Measurements from ENCODE around the gene NKAPD1. TPM values are rescaled to one million over a fixed set of nuclear protein-coding genes. Genes with fewer than 3 reads are reported as not detected.

NKAPD1 gene
- polyA plus RNA-seq, 1 experiment, result 8.6 TPM

DNA sequence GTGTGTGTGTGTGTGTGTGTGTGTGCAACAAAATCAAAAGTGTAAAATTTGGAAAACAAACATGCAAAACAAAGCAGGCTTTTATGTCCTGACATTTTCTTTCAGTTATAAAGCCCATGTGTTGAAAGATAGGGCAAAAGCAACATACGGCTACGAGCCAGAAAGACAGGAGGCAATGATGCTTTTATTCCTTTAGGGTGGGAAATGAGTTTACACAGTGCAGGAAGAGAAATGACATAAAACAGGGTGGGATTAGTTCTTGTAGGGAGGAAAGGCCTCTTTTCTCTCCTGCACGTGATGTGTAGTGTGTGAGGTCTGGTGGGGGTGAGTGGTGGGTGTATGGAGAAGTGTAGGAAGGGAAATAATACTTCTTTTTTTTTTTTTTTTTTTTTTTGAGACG, 60.4 kb downstream of the NKAPD1 start:
- ChIA-PET POLR2A (no interaction called here), CTCF (no interaction called here)
- no peak for DNase-seq (ENCODE audit: low read depth)
- Histone ChIP-seq H3K36me3 (ENCODE audit: control insufficient read depth, insufficient read depth, low read length) (no peaks in the 10 kb centered on the region; the same call in 1 of the 2 replicates), H3K4me3 (ENCODE audit: low read depth, low read length) (no peak overlapping the region), H3K27me3 (ENCODE audit: control insufficient read depth, insufficient read depth, low read length) (no peaks in the 10 kb centered on the region)
- TF ChIP-seq, protein P1, sequence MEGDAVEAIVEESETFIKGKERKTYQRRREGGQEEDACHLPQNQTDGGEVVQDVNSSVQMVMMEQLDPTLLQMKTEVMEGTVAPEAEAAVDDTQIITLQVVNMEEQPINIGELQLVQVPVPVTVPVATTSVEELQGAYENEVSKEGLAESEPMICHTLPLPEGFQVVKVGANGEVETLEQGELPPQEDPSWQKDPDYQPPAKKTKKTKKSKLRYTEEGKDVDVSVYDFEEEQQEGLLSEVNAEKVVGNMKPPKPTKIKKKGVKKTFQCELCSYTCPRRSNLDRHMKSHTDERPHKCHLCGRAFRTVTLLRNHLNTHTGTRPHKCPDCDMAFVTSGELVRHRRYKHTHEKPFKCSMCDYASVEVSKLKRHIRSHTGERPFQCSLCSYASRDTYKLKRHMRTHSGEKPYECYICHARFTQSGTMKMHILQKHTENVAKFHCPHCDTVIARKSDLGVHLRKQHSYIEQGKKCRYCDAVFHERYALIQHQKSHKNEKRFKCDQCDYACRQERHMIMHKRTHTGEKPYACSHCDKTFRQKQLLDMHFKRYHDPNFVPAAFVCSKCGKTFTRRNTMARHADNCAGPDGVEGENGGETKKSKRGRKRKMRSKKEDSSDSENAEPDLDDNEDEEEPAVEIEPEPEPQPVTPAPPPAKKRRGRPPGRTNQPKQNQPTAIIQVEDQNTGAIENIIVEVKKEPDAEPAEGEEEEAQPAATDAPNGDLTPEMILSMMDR (IDR thresholded peaks at IDR 0.05; ENCODE audit: insufficient read depth, low read depth, low read length), result no peak

Small RNA genes lying within 50 kb of the gene (small RNA-seq; reads per million reads assigned to genes)
- gene AP000907.3 (ENCODE audit: insufficient read length, low read depth, low replicate concordance) (not detected), gene RNU6-893P (ENCODE audit: insufficient read length, low read depth, low replicate concordance) (not detected)

Other genes with a start within 250 kb of the NKAPD1 start
- gene ALG9, start 202.7 kb upstream of the NKAPD1 start, polyA plus RNA-seq (2011; rRNA removed), result 23.7 and 38.2 TPM in 2 replicates
- 0.81 and 1.2 TPM in 2 replicates for gene FDXACB1, start 195.1 kb upstream of the NKAPD1 start, polyA plus RNA-seq (2011; rRNA removed)
- 16.6 and 33.0 TPM in 2 replicates for gene CFAP68, start 194.8 kb upstream of the NKAPD1 start, polyA plus RNA-seq (2011; rRNA removed)
- gene CRYAB, start 162.5 kb upstream of the NKAPD1 start, polyA plus RNA-seq (2011; rRNA removed), result 76.7 and 83.6 TPM in 2 replicates
- gene HSPB2, start 161.6 kb upstream of the NKAPD1 start, polyA plus RNA-seq (2011; rRNA removed), result 2.5 and 4.0 TPM in 2 replicates
- 2.7 and 2.9 TPM in 2 replicates for gene C11orf52, start 155.4 kb upstream of the NKAPD1 start, polyA plus RNA-seq (2011; rRNA removed)
- 13.5 and 13.9 TPM in 2 replicates for gene DIXDC1, start 137.0 kb upstream of the NKAPD1 start, polyA plus RNA-seq (2011; rRNA removed)
- 19.8 and 24.3 TPM in 2 replicates for gene DLAT, start 48.9 kb upstream of the NKAPD1 start, polyA plus RNA-seq (2011; rRNA removed)
- gene PIH1D2, start 282 bp upstream of the NKAPD1 start, polyA plus RNA-seq (2011; rRNA removed), result 0.82 and 1.7 TPM in 2 replicates
- 112 and 118 TPM in 2 replicates for gene TIMM8B, start 12.5 kb downstream of the NKAPD1 start, polyA plus RNA-seq (2011; rRNA removed)
- gene SDHD, start 12.6 kb downstream of the NKAPD1 start, polyA plus RNA-seq (2011; rRNA removed), result 131 and 207 TPM in 2 replicates
- 1.5 and 2.7 TPM in 2 replicates for gene IL18, start 89.8 kb downstream of the NKAPD1 start, polyA plus RNA-seq (2011; rRNA removed)
- gene TEX12, start 93.1 kb downstream of the NKAPD1 start, polyA plus RNA-seq (2011; rRNA removed), result not detected in 2 replicates
- 0.56 and 0.85 TPM in 2 replicates for gene BCO2, start 101.2 kb downstream of the NKAPD1 start, polyA plus RNA-seq (2011; rRNA removed)
- 21.3 and 53.4 TPM in 2 replicates for gene PTS, start 152.1 kb downstream of the NKAPD1 start, polyA plus RNA-seq (2011; rRNA removed)
- not detected in 2 replicates for gene PLET1, start 186.6 kb downstream of the NKAPD1 start, polyA plus RNA-seq (2011; rRNA removed)